GM12891 (cell line): ENCODE data around the gene SLC15A3.

Experiments used
- PAX5 ChIP-seq: IDR thresholded peaks from 2 replicates; pipeline ENCODE4 v1.6.1; 2011; ENCODE audit warnings: low read length, moderate library complexity, mild to moderate bottlenecking; ENCODE audit not compliant: insufficient read depth, severe bottlenecking
- POLR2A ChIP-seq: IDR thresholded peaks from 2 replicates; pipeline ENCODE4 v1.6.1; 2011; ENCODE audit warnings: low read depth, low read length, control low read depth
- POLR2AphosphoS5 ChIP-seq: IDR thresholded peaks from 2 replicates; pipeline ENCODE4 v1.6.1; 2011; ENCODE audit warnings: low read depth, low read length, control low read depth
- SPI1 ChIP-seq: IDR thresholded peaks from 2 replicates; pipeline ENCODE4 v1.6.1; 2011; ENCODE audit warnings: low read depth, low read length, control low read depth
- TAF1 ChIP-seq: IDR thresholded peaks from 2 replicates; pipeline ENCODE4 v1.6.1; 2011; ENCODE audit warnings: low read depth, low read length, control low read depth

DNA sequence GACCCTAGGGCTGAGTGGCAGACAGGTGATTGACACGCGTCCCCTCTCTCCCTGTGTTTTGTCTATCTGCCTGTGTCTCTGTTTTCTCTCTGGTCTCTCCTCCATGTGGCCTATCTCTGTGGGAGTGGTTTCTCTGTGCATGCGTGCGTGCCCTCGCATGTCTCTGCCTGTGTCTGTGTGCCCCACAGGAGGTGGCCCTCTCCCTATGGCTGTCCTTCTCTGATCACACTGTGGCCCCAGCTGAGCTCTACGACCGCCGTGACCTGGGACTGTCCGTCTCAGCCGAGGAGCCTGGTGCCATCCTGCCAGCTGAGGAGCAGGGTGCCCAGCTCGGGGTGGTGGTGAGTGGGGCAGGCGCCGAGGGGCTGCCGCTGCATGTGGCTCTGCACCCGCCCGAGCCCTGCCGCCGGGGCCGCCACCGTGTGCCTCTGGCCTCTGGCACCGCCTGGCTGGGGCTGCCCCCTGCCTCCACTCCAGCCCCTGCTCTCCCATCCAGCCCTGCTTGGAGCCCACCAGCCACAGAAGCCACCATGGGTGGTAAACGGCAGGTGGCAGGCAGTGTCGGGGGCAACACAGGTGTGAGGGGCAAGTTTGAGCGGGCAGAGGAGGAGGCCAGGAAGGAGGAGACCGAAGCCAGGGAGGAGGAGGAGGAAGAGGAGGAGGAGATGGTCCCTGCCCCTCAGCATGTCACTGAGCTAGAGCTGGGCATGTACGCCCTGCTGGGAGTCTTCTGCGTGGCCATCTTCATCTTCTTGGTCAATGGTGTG, 16.1 kb downstream of the SLC15A3 start:
- TF ChIP-seq TAF1 (0 out of 2 replicates have a peak, but pooled peaks have one; percentile 14), POLR2AphosphoS5 (peak; percentile 19), POLR2A (peak; percentile 34; the same call in 1 of the 2 replicates), SPI1 (no peak), PAX5 (no peak)
